LHCN-M2 (cell line): ENCODE measurements around the gene GMNC. TPM values are rescaled to one million over a fixed set of nuclear protein-coding genes. Genes with fewer than 3 reads are reported as not detected.
A peak's percentile ranks its signal among the peaks of the same experiment; 100 is the strongest.

Source experiments
- DNase-seq: peaks from one replicate; pipeline ENCODE4 v3.0.0-alpha.2; 2012; ENCODE audit warnings: low read depth
- total RNA-seq: library from RNA; depleted of rRNA; stranded (reverse); fragments of >200 nt; gene quantifications from 2 replicates; pipeline ENCODE4 v1.2.3, GENCODE V29; 2014

Gene GMNC
- total RNA-seq, 1 experiment from 2014 or later = 0.75 TPM

- DNase-seq = no peak
These were observed 12.9 kb downstream of the GMNC start for GRCh38 chr3:190849607-190850006.

- DNase-seq = no peak
These were observed 13.6 kb downstream of the GMNC start for GRCh38 chr3:190848870-190849269.

- DNase-seq = no peak
These were observed 15.1 kb downstream of the GMNC start for GRCh38 chr3:190847436-190847835.

GRCh38 chr3:190840146-190840545, 22.3 kb downstream of the GMNC start:
- DNase-seq = peak; percentile 19

GRCh38 chr3:190831225-190831624, 31.3 kb downstream of the GMNC start:
- no peak for DNase-seq

GRCh38 chr3:190830031-190830430, 32.5 kb downstream of the GMNC start:
- DNase-seq = no peak

- DNase-seq = no peak
These were observed 36.5 kb downstream of the GMNC start for GRCh38 chr3:190826018-190826417.

- DNase-seq = no peak
These were observed 37.0 kb downstream of the GMNC start for GRCh38 chr3:190825386-190826016.

GRCh38 chr3:190811775-190812480, 50.6 kb downstream of the GMNC start:
- DNase-seq = peak; percentile 77

- DNase-seq = no peak
These were observed 51.5 kb downstream of the GMNC start for GRCh38 chr3:190810957-190811356.

GRCh38 chr3:190809351-190809750, 53.1 kb downstream of the GMNC start:
- no peak for DNase-seq

- DNase-seq = peak; percentile 50
These were observed 54.6 kb downstream of the GMNC start for GRCh38 chr3:190807719-190808375.
